Nephron (organoid): Measurements from ENCODE around the gene SOAT2.
A peak's percentile ranks its signal among the peaks of the same experiment; 100 is the strongest.

Experiments used
- H3K27ac Mint-ChIP-seq, 3 experiments: 2 replicates each; pipeline ENCODE4 v1.8.0; 2020; ENCODE audit warnings: mixed read lengths in 3 of 3, mild to moderate bottlenecking in 2 of 3, moderate library complexity in 1 of 3
- H3K27me3 Mint-ChIP-seq: 2 replicates; pipeline ENCODE4 v1.8.0; 2021; ENCODE audit warnings: low read depth, mild to moderate bottlenecking, moderate library complexity, mixed read lengths
- H3K36me3 Mint-ChIP-seq: 2 replicates; pipeline ENCODE4 v1.8.0; 2020; ENCODE audit warnings: low read depth, mixed read lengths
- H3K4me1 Mint-ChIP-seq: 2 replicates; pipeline ENCODE4 v1.8.0; 2020; ENCODE audit warnings: mixed read lengths
- H3K4me3 Mint-ChIP-seq, 3 experiments: 2 replicates each; pipeline ENCODE4 v1.8.0; 2020; ENCODE audit warnings: mild to moderate bottlenecking in 3 of 3, mixed read lengths in 3 of 3, moderate library complexity in 2 of 3
- H3K9me3 Mint-ChIP-seq: 2 replicates; pipeline ENCODE4 v1.8.0; 2020; ENCODE audit warnings: mixed read lengths
- TF ChIP-seq, protein P1 (sequence below), 3 experiments: fragments of 200-600 bp; sonication (generic); IDR thresholded peaks; one replicate each; pipeline ENCODE4 v1.5.0; 2021; ENCODE audit warnings: antibody characterized with exemption in 3 of 3; ENCODE audit not compliant: unreplicated experiment in 3 of 3

The SOAT2 gene, protein sequence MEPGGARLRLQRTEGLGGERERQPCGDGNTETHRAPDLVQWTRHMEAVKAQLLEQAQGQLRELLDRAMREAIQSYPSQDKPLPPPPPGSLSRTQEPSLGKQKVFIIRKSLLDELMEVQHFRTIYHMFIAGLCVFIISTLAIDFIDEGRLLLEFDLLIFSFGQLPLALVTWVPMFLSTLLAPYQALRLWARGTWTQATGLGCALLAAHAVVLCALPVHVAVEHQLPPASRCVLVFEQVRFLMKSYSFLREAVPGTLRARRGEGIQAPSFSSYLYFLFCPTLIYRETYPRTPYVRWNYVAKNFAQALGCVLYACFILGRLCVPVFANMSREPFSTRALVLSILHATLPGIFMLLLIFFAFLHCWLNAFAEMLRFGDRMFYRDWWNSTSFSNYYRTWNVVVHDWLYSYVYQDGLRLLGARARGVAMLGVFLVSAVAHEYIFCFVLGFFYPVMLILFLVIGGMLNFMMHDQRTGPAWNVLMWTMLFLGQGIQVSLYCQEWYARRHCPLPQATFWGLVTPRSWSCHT

DNA sequence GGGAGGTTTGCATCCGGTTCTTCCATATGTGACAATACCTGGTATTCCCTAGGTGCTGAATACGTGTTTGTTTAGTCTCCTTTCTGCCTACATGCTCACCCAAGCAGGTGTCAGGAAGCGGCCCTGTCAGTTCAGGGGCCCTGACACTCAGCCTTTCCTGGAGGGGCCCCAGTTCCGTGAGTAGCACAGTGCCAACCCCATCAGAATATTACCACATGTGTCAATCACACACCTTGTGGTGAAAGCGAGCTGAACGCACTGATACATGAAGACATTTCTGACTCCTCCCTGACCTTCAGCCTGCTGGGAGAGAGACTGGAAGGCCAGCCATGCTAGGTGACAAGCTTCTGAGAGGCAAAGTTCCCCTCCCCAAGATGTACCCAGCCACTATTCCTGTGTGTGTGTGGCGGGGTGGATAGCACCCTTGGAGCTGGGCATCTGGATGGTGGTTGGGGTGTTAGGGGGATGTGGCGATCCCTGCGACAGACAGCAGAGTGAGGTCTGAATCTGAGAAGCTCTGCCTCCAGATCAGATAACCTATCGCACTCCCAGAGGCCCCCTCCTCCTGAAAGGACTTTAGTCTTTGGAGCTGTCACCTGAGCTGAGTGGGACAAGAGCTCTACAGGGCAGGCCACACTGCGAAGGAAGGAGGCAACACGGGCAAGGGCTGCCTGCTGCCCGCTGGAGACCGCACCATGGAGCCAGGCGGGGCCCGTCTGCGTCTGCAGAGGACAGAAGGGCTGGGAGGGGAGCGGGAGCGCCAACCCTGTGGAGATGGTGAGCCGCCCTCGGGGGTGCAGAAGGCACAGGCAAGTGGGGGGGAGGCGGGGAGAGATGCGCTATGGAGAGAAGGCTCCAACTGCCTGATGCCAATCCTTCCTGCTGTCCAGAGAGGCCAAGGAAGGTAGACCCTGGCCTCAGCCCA is at the start of gene SOAT2:
Gene SOAT2, plus strand, starts transcription at position 604 of the 925 bp plus-strand sequence. Its CDS starts 92 bp downstream, at position 696.
- Mint-ChIP-seq H3K27ac (peak within 1 kb of the TSS; percentile 83 to 96 (median 88)), H3K9me3 (peaks cover 2% of the 10 kb centered on the region), H3K27me3 (peaks cover 15% of the 10 kb centered on the region), H3K4me1 (peaks cover 31% of the 10 kb centered on the region), H3K4me3 (peak within 1 kb of the TSS; percentile 12 to 37 (median 35)), H3K36me3 (no peaks in the 10 kb centered on the region)
- TF ChIP-seq, protein P1, sequence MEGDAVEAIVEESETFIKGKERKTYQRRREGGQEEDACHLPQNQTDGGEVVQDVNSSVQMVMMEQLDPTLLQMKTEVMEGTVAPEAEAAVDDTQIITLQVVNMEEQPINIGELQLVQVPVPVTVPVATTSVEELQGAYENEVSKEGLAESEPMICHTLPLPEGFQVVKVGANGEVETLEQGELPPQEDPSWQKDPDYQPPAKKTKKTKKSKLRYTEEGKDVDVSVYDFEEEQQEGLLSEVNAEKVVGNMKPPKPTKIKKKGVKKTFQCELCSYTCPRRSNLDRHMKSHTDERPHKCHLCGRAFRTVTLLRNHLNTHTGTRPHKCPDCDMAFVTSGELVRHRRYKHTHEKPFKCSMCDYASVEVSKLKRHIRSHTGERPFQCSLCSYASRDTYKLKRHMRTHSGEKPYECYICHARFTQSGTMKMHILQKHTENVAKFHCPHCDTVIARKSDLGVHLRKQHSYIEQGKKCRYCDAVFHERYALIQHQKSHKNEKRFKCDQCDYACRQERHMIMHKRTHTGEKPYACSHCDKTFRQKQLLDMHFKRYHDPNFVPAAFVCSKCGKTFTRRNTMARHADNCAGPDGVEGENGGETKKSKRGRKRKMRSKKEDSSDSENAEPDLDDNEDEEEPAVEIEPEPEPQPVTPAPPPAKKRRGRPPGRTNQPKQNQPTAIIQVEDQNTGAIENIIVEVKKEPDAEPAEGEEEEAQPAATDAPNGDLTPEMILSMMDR (IDR thresholded peaks at IDR 0.05; ENCODE audit: unreplicated experiment in 3 of 3), result no peak

DNA sequence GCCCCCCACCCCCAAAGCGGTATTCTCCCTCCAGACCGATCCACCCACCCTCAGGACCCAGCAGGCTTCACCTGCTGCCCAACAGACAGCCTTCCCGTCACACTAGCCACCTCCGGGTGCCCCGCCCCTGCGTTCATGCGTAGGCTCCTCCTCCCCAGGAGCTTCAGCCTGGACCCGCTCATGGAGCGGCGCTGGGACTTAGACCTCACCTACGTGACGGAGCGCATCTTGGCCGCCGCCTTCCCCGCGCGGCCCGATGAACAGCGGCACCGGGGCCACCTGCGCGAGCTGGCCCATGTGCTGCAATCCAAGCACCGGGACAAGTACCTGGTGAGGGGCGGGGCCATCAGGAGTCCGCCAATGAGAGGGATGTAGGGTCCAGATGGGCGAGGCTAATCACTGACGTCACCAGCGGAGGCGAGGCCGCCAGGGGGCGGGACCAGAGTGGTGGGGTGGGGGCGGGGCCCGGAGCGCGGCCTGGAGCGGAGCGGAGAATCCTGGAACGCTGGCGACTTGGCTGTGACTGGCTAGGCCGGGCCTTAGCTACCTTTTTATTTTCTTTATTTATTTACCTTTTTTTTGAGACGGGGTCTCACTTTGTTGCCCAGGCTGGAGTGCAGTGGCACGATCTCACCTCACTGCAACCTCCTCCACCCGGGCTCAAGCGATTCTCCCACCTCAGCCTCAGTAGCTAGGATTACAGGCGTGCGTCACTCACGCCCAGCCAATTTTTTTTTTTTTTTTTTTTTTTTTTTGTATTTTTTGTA is 49.0 kb upstream of the SOAT2 start:
- peak overlapping the region; percentile 90 to 92 (median 91) for H3K4me3 Mint-ChIP-seq
- TF ChIP-seq, protein P1 (IDR thresholded peaks at IDR 0.05; ENCODE audit: unreplicated experiment in 3 of 3), result no peak
- H3K9me3 Mint-ChIP-seq, result no peaks in the 10 kb centered on the region
- H3K27me3 Mint-ChIP-seq, result no peaks in the 10 kb centered on the region
- peaks cover 64% of the 10 kb centered on the region for H3K4me1 Mint-ChIP-seq
- peaks cover 21% of the 10 kb centered on the region for H3K36me3 Mint-ChIP-seq
- H3K27ac Mint-ChIP-seq, result peak overlapping the region; percentile 76 to 92 (median 92)

GRCh38 chr12:53055471-53056266 is 47.6 kb upstream of the SOAT2 start:
- Mint-ChIP-seq H3K36me3 (peaks cover 21% of the 10 kb centered on the region), H3K27ac (peak overlapping the region in 2 of 3 experiments; percentile 17 to 59), H3K4me1 (peaks cover 54% of the 10 kb centered on the region), H3K9me3 (no peaks in the 10 kb centered on the region), H3K4me3 (peak overlapping the region in 2 of 3 experiments; percentile 64 to 70), H3K27me3 (no peaks in the 10 kb centered on the region)
- TF ChIP-seq, protein P1 (IDR thresholded peaks at IDR 0.05; ENCODE audit: unreplicated experiment in 3 of 3), result no peak

DNA sequence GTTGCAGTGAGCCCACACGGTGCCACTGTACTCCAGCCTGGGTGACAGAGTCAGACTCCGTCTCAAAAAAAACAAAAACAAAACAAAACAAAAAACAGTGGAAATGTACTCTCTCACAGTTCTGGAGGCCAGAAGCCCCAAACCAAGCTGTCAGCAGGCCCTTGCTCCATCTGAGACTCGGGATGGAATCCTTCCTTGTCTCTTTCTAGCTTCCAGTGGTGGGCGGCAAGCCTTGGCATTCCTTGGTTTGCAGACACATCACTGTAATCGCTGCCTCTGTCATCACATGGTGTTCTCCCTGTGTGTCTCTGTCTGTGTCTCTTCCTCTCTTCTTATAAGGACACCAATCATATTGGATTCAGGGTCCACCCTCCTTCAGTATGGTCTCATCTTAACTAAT is 47.0 kb upstream of the SOAT2 start:
- Mint-ChIP-seq H3K27me3 (no peaks in the 10 kb centered on the region), H3K27ac (peak overlapping the region in 2 of 3 experiments; percentile 17 to 36), H3K4me3 (peak overlapping the region; percentile 28 to 53 (median 38)), H3K4me1 (peaks cover 49% of the 10 kb centered on the region), H3K9me3 (no peaks in the 10 kb centered on the region), H3K36me3 (peaks cover 22% of the 10 kb centered on the region)
- TF ChIP-seq, protein P1 (IDR thresholded peaks at IDR 0.05; ENCODE audit: unreplicated experiment in 3 of 3), result no peak

- peak overlapping the region; percentile 35 to 40 (median 39) for H3K27ac Mint-ChIP-seq
- no peaks in the 10 kb centered on the region for H3K9me3 Mint-ChIP-seq
- peaks cover 24% of the 10 kb centered on the region for H3K36me3 Mint-ChIP-seq
- H3K4me3 Mint-ChIP-seq, result no peak overlapping the region
- peaks cover 48% of the 10 kb centered on the region for H3K4me1 Mint-ChIP-seq
- H3K27me3 Mint-ChIP-seq, result no peaks in the 10 kb centered on the region
- TF ChIP-seq, protein P1 (IDR thresholded peaks at IDR 0.05; ENCODE audit: unreplicated experiment in 3 of 3), result no peak
Measured at GRCh38 chr12:53056901-53057300, 46.4 kb upstream of the SOAT2 start.
